HG03139 (cell line): ENCODE results near the gene PRKD2.

ENCODE experiments used
- ATAC-seq: cut with Tn5 transposase; IDR thresholded peaks from one replicate; pipeline ENCODE4 v1.9.1; 2021; ENCODE audit not compliant: unreplicated experiment

Gene PRKD2

DNA sequence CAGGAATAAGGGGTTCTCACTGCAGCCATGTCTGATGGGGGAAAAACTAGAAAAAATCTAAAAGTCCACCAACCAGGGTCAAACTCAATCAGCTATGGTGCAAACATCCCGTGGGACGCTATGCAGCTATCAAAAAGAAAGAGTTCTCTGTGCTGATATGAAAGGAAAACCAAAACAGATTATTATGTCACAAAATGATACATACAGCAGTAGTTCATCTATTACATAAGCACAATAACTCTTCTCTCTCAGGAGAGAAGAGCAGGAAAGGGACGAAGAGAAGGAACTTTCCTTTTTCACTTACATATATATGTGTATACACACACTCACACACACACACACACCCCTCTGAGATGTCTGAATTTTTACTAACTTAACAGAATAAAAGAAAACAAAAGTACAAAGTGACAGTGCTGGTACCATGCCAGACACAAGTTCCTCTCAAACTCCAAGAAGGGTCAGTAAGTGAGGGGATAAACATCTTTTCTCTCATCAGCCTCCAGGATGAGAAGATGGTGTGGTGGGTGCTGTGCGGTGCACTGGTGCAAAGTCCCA is 26.1 kb upstream of the PRKD2 start:
- no peak for ATAC-seq

DNA sequence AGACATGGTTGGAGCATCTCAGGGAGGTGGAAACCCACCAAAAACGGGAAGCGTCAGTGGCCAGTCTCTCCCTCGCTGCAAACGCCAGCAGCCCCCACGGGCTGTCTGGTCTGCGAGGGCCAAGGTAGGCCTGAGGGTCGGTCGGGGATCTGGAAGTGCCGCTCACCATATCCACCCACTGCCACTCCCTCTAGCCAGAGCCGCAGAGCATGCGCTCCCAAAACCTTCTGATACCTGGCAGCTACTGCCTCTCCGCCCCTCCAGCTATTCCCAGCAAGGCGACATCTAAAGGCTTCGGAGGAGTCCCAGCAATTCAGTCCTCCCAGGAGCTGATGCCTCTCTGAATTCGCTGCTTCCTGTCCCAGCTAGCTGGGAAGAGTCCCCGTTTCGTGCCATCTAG is 24.5 kb upstream of the PRKD2 start:
- ATAC-seq: no peak

DNA sequence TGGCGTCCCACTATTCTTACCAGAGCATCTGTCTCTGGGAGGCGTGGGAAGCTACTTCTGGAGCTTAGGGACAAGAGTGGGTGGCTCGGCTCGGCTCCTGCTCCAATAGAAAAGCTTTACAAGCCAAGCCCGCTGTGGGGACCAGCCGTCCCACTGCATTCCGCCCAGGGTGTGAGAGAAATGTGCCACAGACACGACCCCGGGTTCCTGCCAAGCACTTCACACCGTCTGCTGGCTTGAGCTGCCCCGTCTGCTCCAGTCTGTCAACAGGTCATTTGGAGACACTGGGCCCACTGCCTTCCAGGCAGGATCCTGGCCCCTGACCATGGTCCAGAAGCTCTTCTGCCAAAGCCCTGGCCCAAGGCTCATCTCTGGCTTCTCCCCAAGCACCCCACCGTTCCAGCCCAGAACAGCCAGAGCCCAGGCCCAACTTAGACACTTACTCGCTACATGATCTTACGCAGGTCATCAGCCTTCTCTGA is 22.4 kb upstream of the PRKD2 start:
- no peak for ATAC-seq

DNA sequence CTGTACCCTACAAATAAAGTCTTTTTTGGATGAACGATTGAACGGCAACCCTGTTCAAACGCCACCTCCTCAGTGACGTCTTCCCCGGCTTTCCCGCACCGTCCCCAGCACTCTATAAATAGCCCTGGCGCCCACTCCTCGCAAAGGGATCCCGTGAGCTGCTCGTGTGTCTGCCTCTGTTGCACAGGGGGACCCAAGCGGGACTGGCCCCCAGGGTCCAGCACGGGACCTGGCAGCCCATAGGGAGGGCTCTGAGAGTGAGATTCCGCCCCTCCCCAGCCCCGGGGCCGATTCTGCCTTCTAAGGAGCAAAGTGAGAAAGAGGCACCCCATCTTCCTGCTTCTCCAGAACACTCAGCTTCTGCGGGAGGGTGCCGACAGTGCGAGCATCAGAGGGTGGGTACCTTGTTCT is 20.9 kb upstream of the PRKD2 start:
- ATAC-seq: no peak

DNA sequence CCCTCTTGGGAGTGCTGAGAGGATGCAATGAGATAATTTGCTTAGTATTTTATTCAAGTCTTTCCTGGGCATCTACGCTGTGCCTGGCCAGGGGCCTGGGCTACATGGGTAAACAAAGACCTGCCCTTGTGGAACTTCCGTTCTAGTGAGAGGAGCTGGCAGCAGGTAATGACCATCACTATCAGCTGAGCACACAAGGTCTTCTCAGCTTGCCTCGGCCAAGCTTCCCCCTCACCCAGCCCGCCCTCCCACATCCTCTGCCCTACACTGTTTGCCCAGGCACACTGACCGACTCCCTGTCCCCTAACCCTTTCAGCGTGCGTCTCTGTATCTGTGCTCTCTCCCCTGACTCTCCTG is 20.4 kb upstream of the PRKD2 start:
- ATAC-seq: no peak

DNA sequence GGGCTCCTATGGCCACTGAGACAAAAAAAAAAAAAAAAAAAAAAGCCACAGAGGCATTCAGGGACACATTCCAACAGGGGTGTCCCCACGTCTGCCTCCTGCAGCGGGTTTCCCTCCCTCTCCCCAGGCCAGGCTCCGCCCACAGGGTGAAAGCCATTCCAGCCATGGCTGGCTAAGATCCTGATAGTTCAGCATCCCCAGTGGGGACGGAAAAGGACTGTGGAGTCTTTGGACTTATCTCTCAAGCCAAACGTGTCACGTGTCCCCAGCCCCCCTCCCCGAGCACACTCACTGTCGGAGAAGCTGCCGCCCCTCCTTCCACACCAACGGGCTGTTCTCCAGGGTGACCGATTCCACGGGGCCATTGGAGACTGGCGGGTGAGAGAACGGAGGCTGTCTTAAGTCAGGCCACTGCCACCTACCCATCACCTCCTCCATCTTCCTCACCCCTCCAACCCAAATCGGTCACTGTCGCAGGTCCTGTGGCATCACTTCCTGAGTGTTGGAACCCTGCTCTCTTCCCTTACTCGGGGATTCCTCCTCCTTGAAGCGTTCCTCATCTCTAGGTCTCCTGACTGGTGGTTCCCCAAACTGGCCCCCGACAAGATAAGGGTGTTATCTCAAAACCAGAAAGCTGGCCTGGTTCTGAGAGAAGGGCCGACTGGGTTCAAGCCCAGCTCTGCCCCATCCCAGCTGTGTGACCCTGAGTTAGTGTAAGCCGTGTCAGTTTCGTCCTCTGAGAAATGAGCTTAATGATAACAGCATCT is 19.8 kb upstream of the PRKD2 start:
- ATAC-seq: no peak

DNA sequence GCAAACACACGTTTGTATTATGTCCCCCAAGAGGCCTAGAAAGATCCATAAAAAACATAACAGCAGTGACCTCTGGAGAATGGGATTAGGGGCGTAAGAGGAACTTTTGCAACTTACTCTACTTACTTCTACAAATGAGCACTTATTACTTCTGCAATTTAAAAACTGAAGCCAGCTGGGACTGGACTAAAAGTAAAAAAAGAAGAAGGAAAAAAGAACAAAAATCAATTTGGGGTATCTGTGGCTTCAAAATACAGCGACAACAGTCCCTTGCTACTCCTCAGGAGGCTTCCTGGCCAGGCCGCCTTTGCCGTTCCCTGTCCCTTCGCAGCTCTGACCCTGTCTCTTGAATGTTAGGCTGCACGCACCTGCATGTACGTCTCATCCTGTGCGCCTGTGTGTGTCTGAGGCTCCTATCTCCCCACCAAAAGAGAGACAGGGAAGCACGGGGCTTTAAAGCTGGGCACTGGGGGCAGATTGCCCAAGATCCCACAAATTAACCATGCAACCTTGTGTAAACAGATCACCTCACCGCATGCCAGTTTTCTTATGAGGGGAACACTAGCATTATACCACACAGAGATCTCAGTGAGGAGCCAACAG is 16.9 kb upstream of the PRKD2 start:
- no peak for ATAC-seq

DNA sequence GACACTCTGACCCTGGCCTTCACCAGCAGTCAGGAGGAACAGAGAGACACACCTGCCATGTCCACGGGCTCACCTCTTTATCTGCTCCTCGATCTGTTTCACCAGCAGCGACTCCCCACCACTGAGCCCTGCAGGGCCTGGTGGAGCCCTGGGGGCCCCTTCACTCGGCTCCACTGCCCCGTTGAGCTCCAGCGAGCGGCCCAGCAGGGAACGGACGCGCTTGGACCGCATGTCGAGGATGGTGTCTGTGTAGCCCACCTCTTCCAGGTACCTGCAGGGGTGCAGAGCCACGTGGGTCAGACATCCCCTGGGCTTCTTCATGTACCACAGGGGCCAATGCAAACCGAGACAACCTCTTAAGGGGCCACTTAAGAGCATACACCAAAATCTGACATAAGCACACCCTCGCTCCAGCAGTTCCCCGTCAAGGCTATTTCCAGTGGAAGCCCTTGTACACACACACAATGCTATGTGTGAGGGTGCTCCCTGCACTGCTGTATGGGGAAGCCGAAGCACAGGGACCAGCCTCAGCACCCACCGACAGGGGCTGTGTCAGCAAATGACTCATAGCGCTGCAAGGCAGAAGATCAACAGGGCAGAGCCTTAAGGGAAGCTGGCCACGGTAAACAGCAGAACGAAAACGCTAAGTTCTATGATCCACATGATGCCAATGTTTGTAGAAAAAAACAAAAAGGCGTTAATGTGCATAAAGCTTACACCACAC is 16.2 kb upstream of the PRKD2 start:
- no peak for ATAC-seq

DNA sequence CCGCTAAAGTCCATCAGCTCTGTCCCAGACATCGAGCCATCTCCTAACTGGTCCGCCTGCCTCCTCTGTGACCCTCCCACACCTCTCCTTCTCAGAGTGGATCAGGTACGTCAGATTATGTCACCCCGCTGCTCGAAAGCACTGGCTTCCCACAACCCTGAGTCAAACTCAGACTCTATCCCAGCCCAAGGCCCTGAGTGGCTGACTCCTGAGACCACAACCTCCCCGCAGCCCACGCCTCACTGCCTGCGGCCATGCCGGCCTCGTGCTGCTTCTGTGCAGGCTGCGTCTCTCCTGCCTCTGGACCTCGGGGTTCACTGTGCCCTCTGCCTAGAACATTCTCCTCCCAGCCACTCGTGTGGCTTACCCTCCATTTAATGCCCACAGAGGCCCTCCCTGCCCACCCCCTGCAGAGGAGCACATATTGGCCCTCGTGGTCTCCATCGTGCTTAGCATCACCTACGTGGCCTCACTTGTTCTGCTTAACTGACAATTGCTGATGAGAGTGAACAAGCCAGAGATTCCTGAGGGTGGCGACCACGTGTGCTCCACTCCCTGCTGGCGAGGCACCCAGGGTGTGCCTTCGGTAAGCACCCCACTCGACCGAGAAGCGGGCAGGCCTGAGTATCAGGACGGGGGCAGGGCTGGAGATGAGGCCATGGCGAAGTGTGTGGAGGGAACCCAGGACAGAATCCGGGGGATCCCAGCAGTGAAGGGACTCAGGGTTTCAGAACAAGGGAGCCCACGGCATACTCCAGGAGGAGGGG is 15.4 kb upstream of the PRKD2 start:
- no peak for ATAC-seq

DNA sequence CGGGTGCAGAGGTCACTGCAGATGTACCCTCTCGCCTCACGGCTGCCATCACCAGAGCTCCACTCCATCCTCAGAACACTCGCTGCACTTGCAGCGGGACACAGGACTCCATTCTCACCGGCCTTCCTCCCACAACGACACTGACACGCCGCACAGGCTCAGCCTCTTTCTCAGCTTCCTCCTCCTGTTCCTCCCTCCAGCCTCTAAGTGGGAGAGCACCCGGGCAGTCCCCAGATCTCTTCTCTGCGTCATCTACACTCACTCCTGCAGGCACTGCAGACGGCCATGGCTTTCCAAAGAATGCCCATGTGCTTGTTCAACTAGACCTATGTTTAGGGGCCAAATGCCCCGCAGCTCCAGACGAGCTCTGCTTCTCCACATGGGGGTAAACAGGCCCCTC is 14.7 kb upstream of the PRKD2 start:
- ATAC-seq: no peak

DNA sequence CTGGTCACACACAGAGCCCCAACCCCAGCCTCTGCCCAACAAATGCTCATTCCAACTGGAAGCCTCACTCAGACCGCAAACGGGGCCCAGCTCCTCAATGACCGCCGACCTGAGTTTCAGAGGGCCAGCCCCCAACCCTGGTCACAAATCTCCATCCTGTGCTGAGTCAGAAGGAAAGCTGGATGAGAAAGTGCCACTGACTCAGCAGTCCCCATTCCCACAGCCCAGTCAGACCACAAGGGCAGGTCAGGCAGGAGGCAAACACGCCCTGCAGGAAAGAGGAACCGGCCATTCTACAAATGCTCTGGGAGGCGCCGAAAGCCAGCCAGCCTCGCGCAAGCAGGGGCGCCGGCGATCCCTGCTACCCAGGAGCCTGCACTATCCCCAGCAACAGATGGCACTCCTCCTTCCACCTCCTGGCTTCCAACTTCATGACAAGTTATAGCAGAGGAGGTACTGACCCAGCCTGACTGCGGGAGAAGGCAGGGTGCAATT is 14.1 kb upstream of the PRKD2 start:
- no peak for ATAC-seq

DNA sequence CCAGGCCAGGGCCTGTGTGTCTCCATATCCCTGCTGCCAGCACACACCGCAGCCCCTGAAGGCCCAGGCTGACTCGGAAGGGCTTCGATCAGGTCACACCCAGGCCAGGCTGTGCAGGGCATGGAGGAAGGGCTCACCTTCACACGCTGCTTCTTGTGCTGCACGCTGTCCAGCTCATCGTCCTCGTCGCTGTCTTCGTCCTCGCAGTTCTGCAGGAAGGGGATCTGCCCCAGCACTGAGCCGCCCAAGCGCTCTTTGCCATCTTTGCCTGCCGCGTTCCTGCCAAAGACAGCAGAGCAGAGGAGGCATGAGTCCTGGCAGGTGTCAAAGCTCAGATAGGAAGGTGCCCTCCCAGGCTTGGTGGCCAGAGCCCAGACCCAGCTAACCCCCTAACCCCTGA is 13.7 kb upstream of the PRKD2 start:
- ATAC-seq: no peak

DNA sequence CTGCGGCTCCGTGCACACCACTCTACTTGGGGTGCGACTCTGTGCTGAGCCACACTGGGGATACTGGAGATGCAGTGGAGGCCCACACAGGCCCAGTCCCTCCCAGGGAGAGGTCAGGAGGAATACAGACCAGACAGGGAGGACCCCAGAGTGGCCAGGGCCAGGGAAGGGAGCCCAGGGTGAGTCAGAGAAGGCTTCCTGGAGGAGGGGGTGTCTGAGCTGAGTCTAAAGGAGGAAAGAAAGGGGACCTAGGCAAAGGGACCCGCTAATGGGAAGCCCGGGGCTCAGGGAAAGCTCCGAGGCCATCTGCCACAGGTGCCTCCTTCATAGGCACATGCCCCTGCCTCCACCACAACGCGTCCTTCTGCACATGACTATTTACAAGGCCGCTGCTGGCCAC is 13.3 kb upstream of the PRKD2 start:
- ATAC-seq: no peak

DNA sequence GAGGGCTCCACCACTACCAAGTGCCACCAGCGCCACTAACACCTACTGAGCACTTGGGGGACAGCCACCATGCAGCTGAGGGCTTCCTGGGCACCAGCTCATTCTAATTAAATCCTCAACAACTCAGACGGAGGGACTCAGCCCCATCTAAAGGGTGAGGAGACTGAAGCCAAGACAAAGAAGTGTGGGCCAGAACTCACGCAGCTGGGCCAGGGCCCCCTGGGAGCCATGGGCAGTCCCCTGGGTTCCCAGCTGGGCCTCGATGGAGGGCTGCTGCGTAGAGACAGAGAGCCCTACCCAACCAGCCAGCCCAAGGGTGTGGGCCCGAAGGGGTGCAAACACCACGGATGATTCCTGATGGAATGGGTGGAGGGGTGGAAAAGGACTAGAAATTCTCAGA is 12.8 kb upstream of the PRKD2 start:
- ATAC-seq: no peak

DNA sequence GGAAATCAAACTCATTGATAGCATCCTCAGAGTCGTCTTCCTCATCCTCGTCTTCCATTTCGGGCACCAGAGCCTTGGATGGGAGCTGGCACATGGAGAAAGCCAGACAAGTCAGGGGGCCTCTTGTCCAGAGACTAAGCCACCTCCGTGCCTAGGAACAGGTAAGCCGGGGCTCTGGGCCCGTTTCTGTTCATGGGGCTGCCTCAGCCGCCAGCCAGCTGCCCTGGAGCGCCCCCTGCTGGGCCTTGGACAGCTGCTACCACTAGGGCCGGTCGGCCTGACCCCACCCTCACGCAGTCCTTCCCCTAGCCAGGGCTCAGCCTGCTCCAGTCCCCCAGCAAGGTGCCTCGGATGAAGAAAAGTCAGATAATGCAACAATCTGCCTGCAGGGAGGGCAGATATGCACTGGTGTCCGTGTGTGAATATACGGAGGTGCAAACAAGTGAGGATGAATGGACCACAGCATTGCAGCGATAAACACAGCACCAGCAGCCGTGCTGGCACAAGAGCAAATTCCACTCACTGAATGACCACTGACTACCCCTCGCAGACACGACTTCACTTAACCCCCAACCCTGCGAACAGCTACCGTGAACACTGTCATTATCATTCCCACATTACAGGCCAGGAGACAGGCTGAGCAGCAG is 11.9 kb upstream of the PRKD2 start:
- no peak for ATAC-seq

DNA sequence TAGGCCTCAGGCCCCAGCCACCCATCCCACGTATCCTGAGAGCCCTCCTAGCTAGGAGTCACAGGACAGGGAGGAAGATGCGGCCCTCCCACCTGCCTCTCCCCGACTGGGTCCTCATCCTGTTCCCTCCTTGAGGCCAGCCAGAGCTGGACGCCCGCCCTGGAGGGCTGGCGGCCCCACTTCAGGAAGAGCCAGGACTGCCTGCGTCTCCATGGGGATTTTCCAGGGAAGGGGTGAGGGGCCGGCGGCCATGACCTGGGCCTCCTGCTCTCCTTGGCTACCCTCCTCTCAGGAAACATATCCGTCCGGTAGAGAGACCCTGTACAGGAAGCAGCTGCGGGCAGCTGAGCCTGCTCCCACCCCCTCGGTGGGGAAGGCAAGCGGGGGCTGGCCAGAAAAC is 11.3 kb upstream of the PRKD2 start:
- no peak for ATAC-seq

DNA sequence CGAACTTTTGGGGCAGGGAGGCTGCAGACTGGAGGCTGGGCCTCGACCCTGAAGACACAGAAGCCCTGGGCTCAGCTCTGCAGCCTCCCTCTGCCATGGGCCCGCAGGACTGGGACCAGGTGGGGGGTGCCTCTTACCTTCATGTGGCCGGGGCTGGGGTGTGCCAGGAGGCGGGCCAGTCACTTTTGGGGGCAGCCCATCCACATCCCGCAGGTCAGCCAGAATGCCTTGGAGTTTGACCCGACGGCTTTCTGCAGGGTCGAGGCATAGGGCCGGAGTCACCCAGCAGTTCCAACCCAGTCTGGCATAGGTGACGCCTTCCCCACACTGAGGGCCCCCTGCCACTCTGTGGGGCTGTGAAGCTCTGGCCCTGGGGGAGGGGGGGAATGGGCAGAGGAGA is 10.8 kb upstream of the PRKD2 start:
- no peak for ATAC-seq

DNA sequence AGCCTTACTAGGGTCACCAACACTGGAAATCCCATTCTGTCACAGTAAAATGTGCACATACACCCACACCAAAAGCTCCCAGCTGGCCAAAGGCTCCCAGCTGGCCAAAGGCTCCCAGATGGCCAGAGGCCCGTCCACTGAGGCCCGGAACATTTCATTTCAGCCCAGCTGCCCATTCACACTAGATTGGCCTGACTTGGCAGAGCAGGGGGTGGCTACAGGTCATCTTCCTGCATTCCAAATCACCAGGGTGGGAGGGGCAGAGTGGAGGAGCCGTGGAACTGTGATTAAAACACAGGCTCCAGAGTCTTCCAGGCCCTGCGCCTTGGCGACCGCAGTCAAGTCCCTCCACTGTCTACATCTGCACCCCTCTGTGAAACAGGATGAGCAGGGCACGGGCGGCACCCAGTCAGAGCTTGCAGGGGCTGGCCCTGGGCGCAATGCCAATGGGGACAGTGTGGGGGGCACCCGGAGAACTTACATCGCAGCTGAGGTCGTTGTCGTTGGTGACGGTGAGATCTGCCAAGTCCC is 10.1 kb upstream of the PRKD2 start:
- ATAC-seq: no peak

DNA sequence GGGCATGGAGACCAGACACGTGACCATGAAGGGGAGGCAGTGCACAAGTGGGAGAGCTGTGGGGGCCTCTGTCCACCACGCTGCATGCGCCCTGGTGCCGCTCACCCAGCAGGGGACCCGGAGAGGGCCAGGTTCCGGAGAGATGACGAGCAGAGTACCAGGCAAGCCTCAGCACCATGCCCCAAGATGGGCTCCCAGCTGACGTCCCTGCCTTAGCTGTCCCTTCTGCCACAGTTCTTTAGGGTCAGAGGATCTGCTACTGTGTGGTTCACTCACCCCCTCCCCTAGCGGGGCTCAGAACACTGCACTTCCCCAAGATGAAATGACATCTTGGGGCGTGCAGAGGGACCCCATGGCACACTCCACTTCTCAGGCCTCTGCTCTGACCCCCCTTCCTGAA is 9.6 kb upstream of the PRKD2 start:
- ATAC-seq: no peak

DNA sequence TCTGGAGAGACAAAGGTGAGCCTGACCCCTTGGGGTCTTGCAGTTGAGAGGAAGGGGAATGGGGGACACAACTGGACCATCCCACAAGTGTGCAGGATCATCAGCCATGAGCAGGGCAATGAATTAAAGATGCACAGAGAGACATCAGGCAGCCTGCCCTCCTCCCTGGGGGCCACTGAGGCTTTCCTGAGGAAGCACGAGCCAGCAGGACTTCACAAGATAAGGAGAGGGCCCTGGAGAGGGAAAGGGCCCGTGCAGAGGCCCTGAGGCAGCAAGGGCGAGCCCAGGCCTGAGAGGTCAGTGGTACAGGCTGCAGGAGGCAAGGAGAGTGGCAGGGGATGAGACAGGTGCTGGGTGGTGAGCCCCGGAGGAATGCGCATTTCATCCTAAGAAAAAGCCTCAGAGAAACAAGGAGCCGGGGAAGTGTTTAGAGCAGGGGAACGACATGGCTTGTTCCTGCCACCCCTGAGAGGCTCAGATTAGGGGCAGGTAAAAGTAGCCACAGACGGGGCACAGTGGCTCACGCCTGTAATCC is 9.0 kb upstream of the PRKD2 start:
- ATAC-seq: no peak
